IMR-90 (cell line): ENCODE data around the gene MAP4K1.

Experiments used
- BHLHE40 ChIP-seq: fragments of 150-350 bp; IDR thresholded peaks from 2 replicates; pipeline ENCODE4 v1.6.1; 2016; ENCODE audit warnings: mild to moderate bottlenecking, low read depth, low read length
- CEBPB ChIP-seq: IDR thresholded peaks from 2 replicates; pipeline ENCODE4 v1.6.1; 2012; ENCODE audit warnings: low read depth, low read length, improper control_type of control experiment
- CHD1 ChIP-seq: IDR thresholded peaks from 2 replicates; pipeline ENCODE4 v1.6.1; 2012; ENCODE audit warnings: low read depth, low read length, improper control_type of control experiment
- FOS ChIP-seq: fragments of 150-350 bp; IDR thresholded peaks from 2 replicates; pipeline ENCODE4 v1.6.1; 2016; ENCODE audit warnings: low read depth, low read length
- MAFK ChIP-seq: IDR thresholded peaks from 2 replicates; pipeline ENCODE4 v1.6.1; 2012; ENCODE audit warnings: low read depth, low read length, improper control_type of control experiment
- MAZ ChIP-seq: IDR thresholded peaks from 2 replicates; pipeline ENCODE4 v1.6.1; 2012; ENCODE audit warnings: low read depth, mild to moderate bottlenecking, low read length, improper control_type of control experiment, moderate library complexity, borderline replicate concordance
- MXI1 ChIP-seq: IDR thresholded peaks from 2 replicates; pipeline ENCODE4 v1.6.1; 2012; ENCODE audit warnings: low read depth, mild to moderate bottlenecking, low read length, moderate library complexity, borderline replicate concordance
- POLR2A ChIP-seq: IDR thresholded peaks from 2 replicates; pipeline ENCODE4 v1.6.1; 2012; ENCODE audit warnings: mild to moderate bottlenecking, low read depth, low read length
- RAD21 ChIP-seq: IDR thresholded peaks from 2 replicates; pipeline ENCODE4 v1.6.1; 2012; ENCODE audit warnings: low read length, improper control_type of control experiment
- RCOR1 ChIP-seq: IDR thresholded peaks from 2 replicates; pipeline ENCODE4 v1.6.1; 2012; ENCODE audit warnings: mild to moderate bottlenecking, low read length, improper control_type of control experiment; ENCODE audit not compliant: insufficient replicate concordance
- RFX5 ChIP-seq: IDR thresholded peaks from 2 replicates; pipeline ENCODE4 v1.8.0; 2012; ENCODE audit warnings: low read depth, mild to moderate bottlenecking, low read length, moderate library complexity
- SMC3 ChIP-seq: fragments of 150-350 bp; IDR thresholded peaks from 2 replicates; pipeline ENCODE4 v1.6.1; 2016; ENCODE audit warnings: low read depth, mild to moderate bottlenecking, antibody characterized with exemption, low read length, moderate library complexity
- TF ChIP-seq, protein P1 (sequence below): conservative IDR thresholded peaks from 2 replicates; pipeline ENCODE4 v1.5.1; 2012; ENCODE audit warnings: mild to moderate bottlenecking, low read depth, low read length, improper control_type of control experiment
- TF ChIP-seq, protein P2 (sequence below): fragments of 150-350 bp; IDR thresholded peaks from 2 replicates; pipeline ENCODE4 v1.6.1; 2016; ENCODE audit warnings: low read depth, mild to moderate bottlenecking, low read length, moderate library complexity, borderline replicate concordance

DNA sequence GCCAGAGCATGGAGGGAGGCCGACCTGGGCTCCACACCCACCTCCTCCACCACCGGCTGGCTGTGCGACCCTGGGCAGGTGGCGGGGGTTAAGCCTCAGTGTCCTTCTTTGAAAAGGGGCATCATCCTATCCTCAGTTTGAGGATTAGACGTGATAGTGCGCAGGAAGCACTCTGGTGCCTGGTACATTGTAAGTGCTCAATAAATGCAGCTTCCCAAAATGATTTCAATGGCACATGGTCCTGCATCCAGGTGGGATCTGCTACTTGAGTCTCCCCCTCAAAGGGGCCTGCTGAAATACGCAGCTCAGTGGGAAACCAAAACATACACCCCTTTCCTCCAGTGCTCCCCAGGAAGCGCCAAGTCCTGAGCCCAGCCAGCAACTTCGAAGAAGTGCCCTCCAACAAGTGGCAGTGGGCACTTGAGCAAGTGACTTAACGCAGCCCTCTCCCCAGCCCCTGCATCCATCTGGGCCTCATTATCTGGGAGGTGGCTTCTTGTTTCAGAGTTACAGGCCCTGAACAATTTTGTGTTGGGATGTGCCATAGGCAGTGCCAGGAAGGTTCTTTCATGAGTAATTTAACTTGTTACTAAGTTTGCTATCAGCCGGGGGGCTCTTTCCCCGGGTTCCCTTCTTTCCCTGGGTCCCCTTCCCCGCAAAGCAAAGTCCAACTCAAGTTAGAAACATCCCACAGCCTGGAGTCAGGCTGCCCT is 47.6 kb upstream of the MAP4K1 start:
- TF ChIP-seq SMC3: no peak
- TF ChIP-seq, protein P1, sequence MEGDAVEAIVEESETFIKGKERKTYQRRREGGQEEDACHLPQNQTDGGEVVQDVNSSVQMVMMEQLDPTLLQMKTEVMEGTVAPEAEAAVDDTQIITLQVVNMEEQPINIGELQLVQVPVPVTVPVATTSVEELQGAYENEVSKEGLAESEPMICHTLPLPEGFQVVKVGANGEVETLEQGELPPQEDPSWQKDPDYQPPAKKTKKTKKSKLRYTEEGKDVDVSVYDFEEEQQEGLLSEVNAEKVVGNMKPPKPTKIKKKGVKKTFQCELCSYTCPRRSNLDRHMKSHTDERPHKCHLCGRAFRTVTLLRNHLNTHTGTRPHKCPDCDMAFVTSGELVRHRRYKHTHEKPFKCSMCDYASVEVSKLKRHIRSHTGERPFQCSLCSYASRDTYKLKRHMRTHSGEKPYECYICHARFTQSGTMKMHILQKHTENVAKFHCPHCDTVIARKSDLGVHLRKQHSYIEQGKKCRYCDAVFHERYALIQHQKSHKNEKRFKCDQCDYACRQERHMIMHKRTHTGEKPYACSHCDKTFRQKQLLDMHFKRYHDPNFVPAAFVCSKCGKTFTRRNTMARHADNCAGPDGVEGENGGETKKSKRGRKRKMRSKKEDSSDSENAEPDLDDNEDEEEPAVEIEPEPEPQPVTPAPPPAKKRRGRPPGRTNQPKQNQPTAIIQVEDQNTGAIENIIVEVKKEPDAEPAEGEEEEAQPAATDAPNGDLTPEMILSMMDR: no peak
- TF ChIP-seq CEBPB: no peak
- TF ChIP-seq RCOR1: no peak
- no peak for TF ChIP-seq POLR2A
- TF ChIP-seq MAZ: no peak
- TF ChIP-seq MXI1: no peak
- no peak for TF ChIP-seq CHD1
- no peak for TF ChIP-seq BHLHE40
- TF ChIP-seq, protein P2, sequence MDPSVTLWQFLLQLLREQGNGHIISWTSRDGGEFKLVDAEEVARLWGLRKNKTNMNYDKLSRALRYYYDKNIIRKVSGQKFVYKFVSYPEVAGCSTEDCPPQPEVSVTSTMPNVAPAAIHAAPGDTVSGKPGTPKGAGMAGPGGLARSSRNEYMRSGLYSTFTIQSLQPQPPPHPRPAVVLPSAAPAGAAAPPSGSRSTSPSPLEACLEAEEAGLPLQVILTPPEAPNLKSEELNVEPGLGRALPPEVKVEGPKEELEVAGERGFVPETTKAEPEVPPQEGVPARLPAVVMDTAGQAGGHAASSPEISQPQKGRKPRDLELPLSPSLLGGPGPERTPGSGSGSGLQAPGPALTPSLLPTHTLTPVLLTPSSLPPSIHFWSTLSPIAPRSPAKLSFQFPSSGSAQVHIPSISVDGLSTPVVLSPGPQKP: no peak
- TF ChIP-seq RAD21: no peak
- TF ChIP-seq FOS: no peak
- TF ChIP-seq MAFK: no peak
- TF ChIP-seq RFX5: no peak
